T1000 (cell line): ENCODE data around the gene NLRC4.
A peak's percentile ranks its signal among the peaks of the same experiment; 100 is the strongest.
"Not testable (repeated sequence)": the region's sequence is repeated elsewhere in the genome, so short reads cannot be mapped to it uniquely, and the experiment has no call there.

Experiments
- DNase-seq: peaks from one replicate; lab custom pipeline; 2025; ENCODE audit warnings: mixed read lengths; lab: John Stamatoyannopoulos, UW

The NLRC4 gene

GRCh38 chr2:32264422-32265105 lies at the start of gene NLRC4:
TSS of gene NLRC4 (minus strand) at chr2:32264886. CDS start at chr2:32256775, 8,111 bp downstream.
- no peak for DNase-seq

DNA sequence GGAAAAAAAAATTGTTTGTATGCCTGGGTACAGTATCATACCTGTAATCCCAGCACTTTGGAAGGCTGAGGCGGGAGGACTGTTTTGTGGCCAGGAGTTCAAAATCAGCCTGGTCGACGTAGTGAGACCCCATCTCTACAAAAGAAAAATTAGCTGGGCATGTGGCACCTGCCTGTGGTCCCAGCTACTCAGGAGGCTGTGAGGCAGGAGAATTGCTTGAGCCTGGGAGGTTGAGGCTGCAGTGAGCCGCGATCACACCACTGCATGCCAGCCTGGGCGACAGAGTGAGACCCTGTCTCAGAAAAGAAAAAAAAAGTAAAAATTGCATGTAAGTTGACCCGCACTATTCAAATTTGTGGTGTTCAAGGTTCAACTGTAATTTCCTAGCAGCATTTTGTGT lies 45.9 kb upstream of the NLRC4 start:
- DNase-seq: no peak

DNA sequence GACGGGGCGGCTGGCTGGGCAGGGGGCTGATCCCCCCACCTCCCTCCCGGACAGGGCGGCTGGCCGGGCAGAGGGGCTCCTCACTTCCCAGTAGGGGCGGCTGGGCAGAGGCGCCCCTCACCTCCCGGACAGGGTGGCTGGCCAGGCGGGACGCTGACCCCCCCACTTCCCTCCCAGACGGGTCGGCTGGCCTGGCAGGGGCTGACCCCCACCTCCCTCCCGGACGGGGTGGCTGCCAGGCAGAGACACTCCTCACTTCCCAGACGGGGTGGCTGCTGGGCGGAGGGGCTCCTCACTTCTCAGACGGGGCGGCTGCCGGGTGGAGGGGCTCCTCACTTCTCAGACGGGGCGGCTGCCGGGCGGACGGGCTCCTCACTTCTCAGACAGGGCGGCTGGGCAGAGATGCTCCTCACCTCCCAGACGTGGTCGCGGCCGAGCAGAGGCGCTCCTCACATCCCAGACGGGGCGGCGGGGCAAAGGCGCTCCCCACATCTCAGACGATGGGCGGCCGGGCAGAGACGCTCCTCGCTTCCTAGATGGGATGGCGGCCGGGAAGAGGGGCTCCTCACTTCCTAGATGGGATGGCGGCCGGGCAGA lies 29.4 kb upstream of the NLRC4 start:
- DNase-seq: not testable (repeated sequence)

DNA sequence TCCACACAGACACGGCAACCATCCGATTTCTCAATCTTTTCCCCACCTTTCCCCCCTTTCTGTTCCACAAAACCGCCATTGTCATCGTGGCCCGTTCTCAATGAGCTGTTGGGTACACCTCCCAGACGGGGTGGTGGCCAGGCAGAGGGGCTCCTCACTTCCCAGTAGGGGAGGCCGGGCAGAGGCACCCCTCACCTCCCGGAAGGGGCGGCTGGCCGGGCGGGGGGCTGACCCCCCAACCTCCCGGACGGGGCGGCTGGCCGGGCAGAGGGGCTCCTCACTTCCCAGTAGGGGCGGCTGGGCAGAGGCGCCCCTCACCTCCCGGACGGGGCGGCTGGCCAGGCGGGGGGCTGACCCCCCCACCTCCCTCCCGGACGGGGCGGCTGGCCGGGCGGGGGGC lies 28.8 kb upstream of the NLRC4 start:
- not testable (repeated sequence) for DNase-seq

GRCh38 chr2:32291746-32292145 lies 27.1 kb upstream of the NLRC4 start:
- no peak for DNase-seq

GRCh38 chr2:32290000-32290339 lies 25.3 kb upstream of the NLRC4 start:
- DNase-seq: no peak

DNA sequence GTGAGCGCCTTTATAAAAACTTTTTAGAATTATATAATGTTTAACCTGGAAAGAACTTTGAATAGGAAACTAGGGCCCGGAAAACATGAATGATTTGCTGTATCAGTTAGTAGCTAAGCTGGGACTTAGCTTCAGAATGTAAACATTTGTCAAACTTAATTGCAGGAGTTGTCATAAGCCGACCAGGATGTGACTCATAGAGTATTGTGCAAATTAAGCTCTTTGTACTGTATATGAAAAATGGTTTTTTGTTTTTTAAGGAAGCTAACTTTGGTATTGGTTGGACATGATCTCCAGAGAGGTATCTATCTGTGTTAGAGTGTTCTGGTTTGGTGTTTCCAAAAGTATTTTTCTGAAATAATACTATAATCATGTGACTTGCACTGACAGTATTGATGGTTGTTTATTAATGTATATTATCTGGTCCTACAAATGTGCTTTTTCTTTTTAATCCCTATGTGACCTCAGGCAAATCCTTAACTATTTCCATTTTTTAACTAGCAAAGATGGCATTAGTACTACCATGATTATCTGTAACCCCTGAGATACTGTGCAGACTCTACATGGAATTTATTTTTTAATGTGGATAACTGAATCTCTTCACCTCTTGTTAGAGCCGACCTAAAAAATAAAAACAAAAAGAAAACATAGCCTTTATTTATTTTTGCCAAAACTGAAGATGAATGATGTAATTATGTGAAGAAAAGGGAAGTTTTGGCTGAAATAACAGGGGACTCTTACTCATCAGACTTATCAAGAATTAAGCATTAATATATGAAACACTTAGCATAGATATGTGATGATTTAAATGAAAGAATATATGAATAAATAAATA lies 24.7 kb upstream of the NLRC4 start:
- DNase-seq: no peak

GRCh38 chr2:32284321-32284720 lies 19.6 kb upstream of the NLRC4 start:
- no peak for DNase-seq

GRCh38 chr2:32278478-32278853 lies 13.8 kb upstream of the NLRC4 start:
- no peak for DNase-seq

DNA sequence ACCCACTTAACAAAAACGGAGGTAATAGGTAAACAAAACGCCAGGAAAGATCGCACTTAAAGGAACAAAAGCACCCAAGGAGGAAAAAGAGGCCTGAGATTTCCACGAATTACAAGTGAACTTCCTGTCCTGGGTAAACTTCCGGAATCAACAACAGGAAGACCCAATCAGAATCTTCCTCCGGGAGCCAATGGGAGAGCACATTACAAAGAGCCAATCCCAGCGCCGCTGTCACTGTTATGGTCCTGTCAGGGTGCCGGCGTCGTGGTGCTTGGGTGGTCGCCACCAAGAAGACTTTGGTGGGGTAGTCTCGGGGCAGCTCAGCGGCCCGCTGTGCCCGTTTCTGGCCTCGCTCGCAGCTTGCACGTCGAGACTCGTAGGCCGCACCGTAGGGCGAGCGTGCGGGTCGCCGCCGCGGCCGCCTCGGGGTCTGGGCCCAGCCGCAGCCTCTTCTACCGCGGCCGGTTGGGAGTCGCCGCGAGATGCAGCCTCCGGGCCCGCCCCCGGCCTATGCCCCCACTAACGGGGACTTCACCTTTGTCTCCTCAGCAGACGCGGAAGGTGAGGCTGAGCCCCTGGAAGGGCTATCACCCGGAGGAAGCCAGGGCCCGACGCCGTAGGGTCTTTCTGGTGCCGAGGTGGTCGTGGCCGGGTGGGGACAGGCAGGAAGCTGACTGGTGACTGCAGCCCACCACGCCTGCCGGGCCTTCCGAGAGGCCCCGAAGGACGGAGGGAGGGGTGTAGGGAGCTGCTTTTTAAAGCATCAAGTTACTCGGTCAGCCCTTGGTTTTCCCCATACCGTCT lies 13.2 kb upstream of the NLRC4 start, which contains the start of gene YIPF4:
Gene YIPF4, plus strand, starts transcription at position 231 of the 804 bp plus-strand sequence. Its CDS starts 252 bp downstream, at position 483.
- peak; percentile 75 for DNase-seq

DNA sequence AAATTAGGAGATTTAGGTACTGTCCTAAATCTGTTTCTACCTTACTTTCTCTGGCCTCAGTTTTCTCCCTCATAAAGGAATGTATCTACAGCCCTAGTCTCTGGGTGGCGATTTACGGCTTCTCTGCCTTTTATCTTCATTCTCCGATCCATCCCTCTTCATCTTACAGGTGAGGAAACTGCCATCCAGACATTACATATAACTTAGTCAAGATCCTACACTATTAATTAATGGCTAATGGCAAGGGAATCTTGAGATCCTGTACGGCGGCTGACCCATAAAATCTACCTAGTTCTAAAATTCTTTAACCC lies 12.6 kb upstream of the NLRC4 start:
- DNase-seq: no peak

- DNase-seq: not testable (repeated sequence)
Measured at GRCh38 chr2:32275790-32276189, 11.1 kb upstream of the NLRC4 start.

GRCh38 chr2:32274289-32274688 lies 9.6 kb upstream of the NLRC4 start:
- no peak for DNase-seq

- no peak for DNase-seq
Measured at GRCh38 chr2:32272279-32272678, 7.6 kb upstream of the NLRC4 start.

DNA sequence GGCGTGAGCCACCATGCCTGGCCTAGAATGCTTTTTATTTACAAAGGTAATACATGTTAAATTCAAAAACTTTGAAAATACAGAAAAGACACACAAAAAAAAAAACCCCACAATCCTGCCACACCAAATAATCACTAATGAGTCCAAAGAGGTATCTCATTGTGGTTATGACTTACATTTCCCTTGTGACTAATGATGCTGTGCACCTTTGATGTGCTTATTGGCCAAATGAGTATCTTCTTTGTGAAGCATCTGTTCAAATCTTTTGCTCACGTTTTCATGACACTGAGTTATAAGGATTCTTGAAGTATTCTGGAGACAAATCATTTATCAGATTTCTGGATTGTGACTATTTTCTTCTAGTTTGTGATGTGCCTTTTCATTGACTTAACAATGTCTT lies 6.4 kb upstream of the NLRC4 start:
- no peak for DNase-seq

GRCh38 chr2:32262105-32262504 lies 2.6 kb downstream of the NLRC4 start:
- no peak for DNase-seq

GRCh38 chr2:32260376-32260775 lies 4.3 kb downstream of the NLRC4 start:
- DNase-seq: no peak

DNA sequence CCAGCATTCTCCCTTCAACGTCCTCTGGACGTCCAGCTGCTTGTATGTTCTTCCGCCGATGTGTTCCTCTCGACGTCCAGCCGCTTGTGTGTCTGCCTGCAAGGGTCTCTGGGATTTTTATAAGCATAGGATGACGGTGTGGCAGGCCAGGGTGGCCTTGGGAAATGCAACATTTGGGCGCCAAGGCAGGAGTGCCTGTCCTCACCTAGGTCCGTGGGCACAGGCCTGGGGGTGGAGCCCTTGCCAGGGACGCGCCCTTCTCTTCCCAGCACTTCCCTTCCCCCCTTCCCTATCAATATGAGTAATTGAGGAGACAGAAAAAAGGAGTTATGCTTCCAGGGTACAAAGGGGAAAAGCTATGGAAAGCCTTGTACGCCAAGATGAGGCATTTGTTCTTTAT lies 6.4 kb downstream of the NLRC4 start:
- no peak for DNase-seq

DNA sequence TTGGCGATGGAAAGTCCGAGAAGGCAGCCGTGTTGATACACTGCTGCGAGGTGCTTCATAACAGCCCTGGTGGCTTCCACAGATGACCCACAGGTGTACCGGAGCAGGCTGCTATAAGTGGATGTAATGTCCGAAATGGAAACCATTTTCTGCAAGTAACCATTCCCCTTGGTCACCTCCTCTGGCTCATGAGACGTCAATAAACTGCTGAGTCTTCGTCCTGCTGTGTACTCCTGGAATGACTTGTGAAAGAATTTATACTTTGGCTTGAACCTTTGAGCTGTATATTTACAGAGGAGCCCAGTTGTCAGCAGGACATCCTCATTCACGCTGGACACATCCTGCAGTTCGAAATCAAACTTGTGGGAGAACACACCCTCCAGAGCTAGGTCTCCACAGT lies 14.4 kb downstream of the NLRC4 start:
- no peak for DNase-seq

DNA sequence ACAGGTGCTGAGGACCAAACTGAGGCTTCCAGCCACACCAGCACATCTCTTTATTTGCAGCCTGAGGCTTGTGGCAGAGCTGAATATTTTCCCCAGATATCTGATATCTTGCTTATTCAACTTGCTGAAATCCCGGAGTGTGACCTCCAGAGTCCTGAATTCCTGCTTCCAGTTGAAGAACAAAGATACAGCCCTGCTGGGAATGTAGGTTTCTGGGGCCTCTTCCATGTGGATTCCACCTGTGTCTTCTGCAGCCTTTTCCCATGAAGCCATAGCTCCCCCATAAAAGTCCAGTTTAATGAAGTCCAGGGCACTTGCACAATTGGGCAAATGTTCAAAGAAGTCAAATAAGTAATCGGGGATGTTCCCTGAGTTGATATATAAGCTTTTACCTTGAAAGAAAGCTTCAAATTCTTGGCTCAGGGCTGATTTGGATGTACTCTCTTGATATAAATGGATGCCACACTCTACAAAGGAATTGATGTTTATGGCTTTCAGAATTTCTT lies 14.9 kb downstream of the NLRC4 start:
- DNase-seq: no peak

DNA sequence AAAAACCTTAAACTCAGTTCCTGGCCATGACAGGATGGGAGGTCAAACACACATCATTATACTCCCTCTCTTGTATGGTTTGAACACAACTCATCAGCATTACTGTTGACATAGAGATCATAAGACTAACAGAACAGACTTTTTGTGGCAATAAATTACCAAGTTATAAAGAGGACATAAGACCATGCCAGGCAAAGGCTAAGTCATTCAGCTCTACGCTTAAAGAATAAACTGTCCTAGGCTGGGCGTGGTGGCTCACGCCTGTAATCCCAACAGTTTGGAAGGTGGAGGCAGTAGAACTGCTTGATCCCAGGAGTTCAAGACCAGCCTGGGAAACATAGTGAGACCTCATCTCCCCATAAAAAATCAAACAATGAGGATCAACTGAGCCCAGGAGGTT lies 16.4 kb downstream of the NLRC4 start:
- no peak for DNase-seq

DNA sequence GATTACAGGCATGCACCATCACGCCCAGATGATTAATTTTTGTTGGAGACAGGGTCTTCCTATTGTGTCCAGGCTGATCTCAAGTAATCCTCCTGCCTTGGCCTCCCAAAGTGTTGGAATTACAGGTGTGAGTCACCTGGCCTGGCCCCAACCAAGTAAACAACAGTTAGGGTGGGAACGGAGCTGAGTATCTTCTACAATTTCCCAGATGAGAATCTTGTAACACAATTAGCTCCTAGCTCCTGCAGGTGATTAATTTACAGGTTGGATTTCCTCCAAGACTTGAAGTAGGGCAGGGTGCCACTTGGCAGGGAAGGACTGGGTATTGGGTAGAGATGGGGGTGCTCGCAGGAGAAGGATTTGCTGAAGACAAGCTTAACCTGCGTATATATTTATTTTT lies 17.8 kb downstream of the NLRC4 start:
- no peak for DNase-seq
